Measurements from ENCODE around the gene F10.

Gene F10

DNA sequence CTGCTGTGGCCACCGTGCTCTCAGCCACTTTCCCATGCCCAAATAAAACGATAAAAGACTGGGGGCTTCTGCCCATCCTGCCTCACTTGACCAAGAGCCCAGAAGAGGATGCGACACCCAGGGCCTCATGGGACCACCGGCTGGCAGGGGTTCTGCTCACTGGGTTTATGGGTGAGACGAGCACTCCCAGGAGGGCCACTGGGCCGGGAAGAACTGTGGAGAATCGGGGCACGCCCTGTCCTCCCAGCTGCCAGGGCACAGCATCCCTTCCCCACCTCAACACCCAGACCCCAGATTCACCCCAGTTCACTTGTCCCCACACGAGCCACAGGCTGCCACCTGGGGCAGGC is 4.7 kb upstream of the F10 start:
- no peak for DNase-seq

- DNase-seq = no peak
Observed at GRCh38 chr13:113118261-113119021, 4.2 kb upstream of the F10 start.

GRCh38 chr13:113119166-113119821 is 3.3 kb upstream of the F10 start:
- no peak for DNase-seq

DNA sequence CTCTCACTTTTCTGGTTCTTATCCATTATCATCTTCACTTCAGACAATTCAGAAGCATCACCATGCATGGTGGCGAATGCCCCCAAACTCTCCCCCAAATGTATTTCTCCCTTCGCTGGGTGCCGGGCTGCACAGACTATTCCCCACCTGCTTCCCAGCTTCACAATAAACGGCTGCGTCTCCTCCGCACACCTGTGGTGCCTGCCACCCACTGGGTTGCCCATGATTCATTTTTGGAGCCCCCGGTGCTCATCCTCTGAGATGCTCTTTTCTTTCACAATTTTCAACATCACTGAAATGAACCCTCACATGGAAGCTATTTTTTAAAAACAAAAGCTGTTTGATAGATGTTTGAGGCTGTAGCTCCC is 2.8 kb upstream of the F10 start:
- no peak for DNase-seq

DNA sequence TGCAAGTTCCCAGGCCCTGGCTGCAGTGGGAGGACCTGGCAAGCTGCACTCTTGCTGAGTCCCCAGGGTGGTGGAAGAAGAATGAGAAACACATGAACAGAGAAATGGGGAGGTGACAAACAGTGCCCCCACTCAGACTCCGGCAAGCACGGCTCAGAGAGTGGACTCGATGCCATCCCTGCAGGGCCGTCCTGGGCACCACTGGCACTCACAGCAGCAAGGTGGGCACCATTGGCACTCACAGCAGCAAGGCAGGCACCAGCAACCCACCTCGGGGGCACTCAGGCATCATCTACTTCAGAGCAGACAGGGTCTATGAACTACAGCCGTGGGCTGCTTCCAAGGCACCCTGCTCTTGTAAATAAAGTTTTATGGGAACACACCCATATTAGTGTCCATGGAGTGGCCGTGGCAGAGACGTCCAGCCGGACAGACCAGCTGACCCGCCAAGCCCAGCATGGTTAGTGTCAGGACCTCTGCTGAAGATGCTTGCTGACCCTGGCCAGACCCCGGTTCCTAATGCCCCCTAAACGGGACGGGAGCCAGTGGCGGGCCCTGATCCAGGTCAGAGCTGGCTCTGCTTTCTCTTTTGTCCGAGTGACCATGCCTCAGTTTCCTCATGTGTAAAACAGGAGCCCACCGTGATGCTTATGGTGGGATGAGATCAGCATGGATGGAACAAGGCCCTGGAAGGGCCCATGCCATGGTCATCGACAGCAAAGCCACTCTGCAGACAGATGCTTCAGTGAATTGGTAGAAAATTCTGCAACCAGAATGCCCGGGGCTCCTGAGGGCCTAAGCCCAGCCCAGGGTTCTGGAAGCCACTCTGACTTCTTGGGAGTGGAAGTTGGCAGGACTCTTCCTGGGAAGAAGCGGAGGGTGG is 2.1 kb upstream of the F10 start:
- DNase-seq = no peak

GRCh38 chr13:113121183-113121927 is 1.2 kb upstream of the F10 start:
- DNase-seq = no peak

- DNase-seq = no peak
Observed at GRCh38 chr13:113121928-113122471, 599 bp upstream of the F10 start.

DNA sequence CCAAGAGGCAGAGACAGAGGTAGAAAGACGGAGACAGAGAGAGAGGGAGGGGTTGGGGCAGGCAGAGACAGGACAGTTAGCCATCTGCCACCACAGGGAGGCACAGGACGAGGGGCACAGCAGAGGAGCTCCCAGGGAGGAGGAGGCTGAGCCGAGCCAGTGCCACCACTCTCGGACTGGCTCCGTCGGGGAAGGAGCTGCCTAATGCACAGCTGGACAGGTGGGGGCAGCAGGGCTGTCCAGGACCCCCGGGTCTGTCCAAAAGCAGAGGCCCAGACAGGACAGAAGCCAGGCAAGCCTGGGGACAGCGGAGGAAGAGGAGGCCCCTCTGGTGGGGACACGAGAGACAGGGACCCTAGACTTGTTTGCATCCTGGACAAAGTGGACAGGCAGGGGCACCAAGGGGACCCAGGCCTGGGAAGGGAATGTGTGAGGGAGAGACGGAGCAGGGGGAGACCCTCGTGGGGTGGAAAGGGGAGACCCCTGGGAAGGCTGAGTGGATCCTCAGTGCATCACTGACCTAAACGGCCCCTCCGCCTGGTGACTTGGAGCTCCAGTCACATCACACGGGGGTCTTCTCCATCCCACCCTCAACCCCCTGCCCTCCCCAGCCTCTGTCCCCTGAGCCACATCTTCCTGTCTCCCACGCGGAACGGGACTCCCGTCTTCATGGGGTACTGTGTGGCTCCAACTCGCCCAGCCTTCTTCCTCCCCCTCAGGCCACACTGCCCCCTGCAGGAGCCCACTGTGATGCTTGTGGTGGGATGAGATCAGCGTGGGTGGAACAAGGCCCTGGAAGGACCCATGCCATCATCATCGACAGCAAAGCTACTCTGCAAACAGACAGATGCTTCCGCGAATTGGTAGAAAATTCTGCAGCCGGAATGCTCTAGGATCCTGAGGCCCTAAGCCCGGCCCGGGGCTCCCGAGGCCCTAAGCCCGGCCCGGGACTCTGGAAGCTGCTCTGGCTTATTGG is 915 bp downstream of the F10 start:
- no peak for DNase-seq

DNA sequence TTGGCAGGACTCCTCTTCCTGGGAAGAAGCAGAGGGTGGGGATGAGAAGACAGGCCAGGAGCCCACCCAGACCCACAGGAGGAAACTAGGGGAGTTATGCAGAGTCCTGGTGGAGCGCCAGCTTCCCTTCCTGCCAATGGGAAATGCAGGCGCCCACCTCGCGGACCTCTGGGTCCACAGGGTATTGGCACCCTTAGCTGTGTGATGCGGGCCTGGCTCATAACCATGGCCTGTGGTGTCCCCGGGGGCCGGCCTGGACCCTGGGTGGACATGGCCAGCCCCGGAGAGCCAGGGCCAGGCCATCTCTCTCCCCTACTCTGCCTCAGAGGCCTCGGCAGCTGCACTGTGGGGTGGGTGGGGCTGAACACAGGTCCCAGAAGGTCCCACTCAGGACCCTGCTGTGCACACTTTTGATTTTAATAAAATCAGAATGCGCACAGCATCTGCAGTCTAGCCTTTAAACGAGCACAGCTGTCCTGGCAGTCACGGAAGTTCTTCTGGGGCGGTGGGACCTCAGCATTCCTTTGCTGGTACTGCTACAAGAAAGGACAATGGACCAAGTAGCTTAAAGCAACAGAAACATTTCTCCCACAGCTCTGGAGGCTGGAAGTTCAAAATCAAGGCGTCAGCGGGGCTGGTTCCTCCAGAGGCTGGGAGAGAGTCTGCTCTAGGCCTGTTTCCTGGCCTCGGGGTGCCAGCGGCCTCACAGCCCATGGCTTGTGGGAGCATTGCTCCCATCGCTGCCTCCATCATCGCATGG is 1.8 kb downstream of the F10 start:
- no peak for DNase-seq

- DNase-seq = no peak
Observed at GRCh38 chr13:113125506-113126264, 3.1 kb downstream of the F10 start.

GRCh38 chr13:113126265-113127150 is 3.9 kb downstream of the F10 start:
- DNase-seq = no peak

- DNase-seq = no peak
Observed at GRCh38 chr13:113129480-113129879, 6.9 kb downstream of the F10 start.

DNA sequence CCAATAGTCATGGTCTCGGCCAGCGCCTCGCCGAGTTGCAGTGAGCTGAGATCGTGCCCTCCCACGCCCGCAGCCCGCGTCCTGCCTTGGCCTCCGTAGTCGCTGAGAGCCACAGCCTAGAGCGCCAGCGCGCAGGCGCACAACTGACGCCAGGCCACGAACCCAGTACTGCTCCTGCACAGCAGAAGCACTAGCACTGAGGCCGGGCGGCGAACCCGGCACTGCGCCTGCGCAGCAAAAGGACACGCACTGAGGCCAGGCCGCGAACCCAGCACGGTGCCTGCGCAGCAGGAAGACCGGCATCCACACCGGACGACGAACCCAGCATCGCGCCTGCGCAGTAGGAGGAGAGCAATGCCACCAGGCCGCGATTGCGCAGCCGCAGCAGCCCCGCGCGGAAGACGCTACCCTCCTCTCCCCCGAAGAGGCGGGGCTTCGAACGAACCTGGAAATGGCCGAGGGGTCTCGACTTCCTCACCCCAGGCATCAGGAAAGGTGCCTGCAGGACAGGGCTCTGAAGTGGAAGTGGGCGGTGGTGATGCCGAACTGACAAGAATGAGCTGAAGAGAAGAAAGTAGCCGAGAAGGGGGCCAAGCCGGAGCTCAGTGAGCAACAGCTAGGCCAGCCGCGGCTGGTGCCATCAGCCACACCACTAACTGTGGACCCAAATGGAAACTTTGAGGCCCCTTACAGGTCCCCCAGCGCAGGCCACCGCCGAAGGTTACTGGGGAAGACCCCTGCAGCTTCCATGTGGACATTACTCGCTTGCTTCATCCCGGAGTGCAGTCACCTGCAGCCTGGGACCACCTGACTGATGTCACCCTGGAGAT is 7.5 kb downstream of the F10 start:
- DNase-seq = no peak

DNA sequence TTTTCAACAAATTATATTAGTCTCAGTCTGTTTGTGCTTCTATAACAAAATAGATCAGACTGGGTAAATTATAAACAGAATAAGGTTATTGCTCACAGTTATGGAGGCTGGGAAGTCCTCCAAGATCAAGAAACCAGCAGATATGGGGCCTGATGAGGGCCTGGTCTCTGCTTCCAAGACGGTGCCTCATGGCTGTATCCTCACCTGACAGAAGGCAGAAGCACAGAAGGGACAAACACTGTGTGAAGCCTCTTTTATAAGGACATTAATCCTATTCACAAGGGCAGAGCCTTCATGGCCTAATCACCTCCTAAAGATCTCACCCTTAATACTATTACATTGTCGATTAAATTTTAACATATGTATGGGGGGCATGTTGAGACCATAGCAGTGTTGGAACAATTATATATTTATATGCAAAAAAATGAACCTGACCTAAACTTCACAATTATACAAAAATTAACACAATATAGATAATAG is 12.7 kb downstream of the F10 start:
- DNase-seq = no peak

GRCh38 chr13:113137691-113138298 is 15.2 kb downstream of the F10 start:
- no peak for DNase-seq

- DNase-seq = no peak
Observed at GRCh38 chr13:113138792-113139551, 16.4 kb downstream of the F10 start.

DNA sequence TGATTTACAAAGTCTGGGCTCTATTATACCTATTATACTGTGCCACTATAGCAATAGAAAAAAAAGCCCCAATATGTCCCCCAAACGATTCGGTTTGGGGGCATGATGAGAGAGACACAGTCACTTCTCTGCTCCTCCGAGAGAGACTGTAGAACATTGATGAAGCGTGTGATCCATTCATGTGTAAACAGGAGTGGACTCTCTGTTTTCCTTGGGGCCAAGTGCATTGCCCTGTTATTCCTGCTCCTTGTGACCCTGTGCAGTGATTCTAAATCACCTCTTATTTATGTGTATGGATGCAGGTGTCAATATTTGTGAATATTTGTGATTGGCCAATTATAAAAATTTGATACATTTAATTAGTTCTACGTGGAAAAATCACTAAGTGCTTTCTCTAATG is 17.0 kb downstream of the F10 start:
- DNase-seq = no peak

Data from NCI-H1436 (cell line).